H1 (cell line): ENCODE measurements around the gene ULBP3. TPM values are rescaled to one million over a fixed set of nuclear protein-coding genes. Genes with fewer than 3 reads are reported as not detected.

Experiments used
- CTCF ChIA-PET: fragments of 300-600 bp; sonication (Branson Sonifier 250); formaldehyde crosslinking; loops from one replicate; lab custom pipeline; 2021; ENCODE audit not compliant: partially characterized antibody; lab: Charles Lee
- POLR2A ChIA-PET: fragments of 300-600 bp; sonication (Branson Sonifier 250); formaldehyde crosslinking; loops from one replicate; lab custom pipeline; 2021; ENCODE audit warnings: inconsistent platforms; ENCODE audit not compliant: partially characterized antibody; lab: Charles Lee
- DNase-seq, 2 experiments: peaks; one replicate each; pipeline versions ENCODE4 v3.0.0 to v3.0.0-alpha.2; 2010 to 2022; ENCODE audit warnings: low spot score in 2 of 2, low read depth in 1 of 2, mixed read lengths in 1 of 2
- FAIRE-seq: peaks from 2 replicates; lab custom pipeline; 2011; peaks lifted over from hg19 to GRCh38; lab: Jason Lieb, UNC
- H2AFZ ChIP-seq: 2 replicates; pipeline ENCODE4 v1.8.1; 2012; ENCODE audit warnings: low read length, inconsistent platforms
- H2AK5ac ChIP-seq: 2 replicates; pipeline ENCODE4 v1.6.1; 2013; ENCODE audit warnings: low read depth, low read length
- H2BK120ac ChIP-seq: replicated peaks from 2 replicates; pipeline ENCODE3; 2013; ENCODE audit warnings: low read depth, low read length, inconsistent platforms
- H2BK12ac ChIP-seq: 2 replicates; pipeline ENCODE4 v1.6.1; 2013; ENCODE audit warnings: low read depth, low read length
- H2BK15ac ChIP-seq: 2 replicates; pipeline ENCODE4 v1.6.1; 2013; ENCODE audit warnings: low read length
- H2BK20ac ChIP-seq: 2 replicates; pipeline ENCODE4 v1.6.1; 2013; ENCODE audit warnings: low read length
- H2BK5ac ChIP-seq: 2 replicates; pipeline ENCODE4 v1.6.1; 2013; ENCODE audit warnings: low read depth, low read length
- H3K14ac ChIP-seq: 2 replicates; pipeline ENCODE4 v1.6.1; 2013; ENCODE audit warnings: inconsistent platforms; ENCODE audit not compliant: insufficient read length
- H3K18ac ChIP-seq: 2 replicates; pipeline ENCODE4 v1.6.1; 2013; ENCODE audit warnings: low read length; ENCODE audit errors: extremely low read depth
- H3K23ac ChIP-seq: 2 replicates; pipeline ENCODE4 v1.6.1; 2013; ENCODE audit warnings: inconsistent platforms; ENCODE audit not compliant: insufficient read length
- H3K23me2 ChIP-seq: 2 replicates; pipeline ENCODE4 v1.6.1; 2013; ENCODE audit warnings: low read depth, low read length
- H3K27ac ChIP-seq: 2 replicates; pipeline ENCODE4 v1.6.1; 2011; ENCODE audit warnings: low read depth, low read length, inconsistent platforms
- H3K27me3 ChIP-seq, 4 experiments: replicated peaks in 1 of 4; 1 replicate in 1 of 4; 2 replicates in 3 of 4; pipeline versions ENCODE4 v1.6.1 to v1.8.1; 2011 to 2013; ENCODE audit warnings: low read length in 3 of 4, mild to moderate bottlenecking in 3 of 4, inconsistent platforms in 2 of 4, mixed read lengths in 2 of 4, moderate library complexity in 1 of 4; ENCODE audit not compliant: control insufficient read depth in 3 of 4, insufficient read depth in 3 of 4; ENCODE audit errors: extremely low read depth in 1 of 4
- H3K36me3 ChIP-seq, 4 experiments: 2 replicates each; pipeline versions ENCODE4 v1.6.1 to v1.8.1; 2011 to 2013; ENCODE audit warnings: mild to moderate bottlenecking in 4 of 4, low read length in 3 of 4, moderate library complexity in 2 of 4, control low read depth in 1 of 4, inconsistent platforms in 1 of 4; ENCODE audit not compliant: insufficient read depth in 4 of 4, control insufficient read depth in 2 of 4
- H3K4ac ChIP-seq: replicated peaks from 2 replicates; pipeline ENCODE3; 2013; ENCODE audit warnings: low read length, low read depth, mixed read lengths, inconsistent platforms; ENCODE audit not compliant: insufficient read length
- H3K4me1 ChIP-seq, 4 experiments: replicated peaks in 1 of 4; 1 replicate in 1 of 4; 2 replicates in 3 of 4; pipeline versions ENCODE4 v1.6.1 to v1.8.1; 2011 to 2013; ENCODE audit warnings: low read length in 3 of 4, inconsistent platforms in 2 of 4, mixed read lengths in 1 of 4; ENCODE audit not compliant: insufficient read depth in 4 of 4, control insufficient read depth in 3 of 4
- H3K4me2 ChIP-seq, 2 experiments: 2 replicates each; pipeline versions ENCODE4 v1.6.1 to v1.8.1; 2011 to 2013; ENCODE audit warnings: low read depth in 2 of 2, low read length in 2 of 2, control low read depth in 1 of 2, inconsistent platforms in 1 of 2, mild to moderate bottlenecking in 1 of 2; ENCODE audit not compliant: insufficient read depth in 1 of 2
- H3K4me3 ChIP-seq, 4 experiments: fragments of 200-600, 300-600 bp in 1 of 4; sonication (generic), shearing (Covaris generic), sonication (Bioruptor Twin) in 1 of 4; 2 replicates each; pipeline versions ENCODE4 v1.5.1 to v1.8.1; 2011 to 2016; ENCODE audit warnings: low read length in 4 of 4, low read depth in 3 of 4, control low read depth in 2 of 4, inconsistent platforms in 2 of 4, mild to moderate bottlenecking in 2 of 4, mixed read lengths in 1 of 4, moderate library complexity in 1 of 4; ENCODE audit not compliant: insufficient read depth in 2 of 4; ENCODE audit errors: extremely low read depth in 1 of 4
- H3K56ac ChIP-seq: replicated peaks from 2 replicates; pipeline ENCODE3; 2013; ENCODE audit warnings: low read depth, mild to moderate bottlenecking, mixed read lengths, low read length, inconsistent platforms; ENCODE audit not compliant: insufficient read length
- H3K79me1 ChIP-seq: 2 replicates; pipeline ENCODE4 v1.6.1; 2013; ENCODE audit warnings: low read depth, low read length, control low read depth
- H3K79me2 ChIP-seq, 2 experiments: 2 replicates each; pipeline versions ENCODE4 v1.6.1 to v1.8.1; 2012 to 2013; ENCODE audit warnings: low read length in 2 of 2, mild to moderate bottlenecking in 2 of 2, inconsistent platforms in 1 of 2; ENCODE audit not compliant: insufficient read depth in 2 of 2, control insufficient read depth in 1 of 2
- H3K9ac ChIP-seq, 4 experiments: replicated peaks in 1 of 4; 1 replicate in 1 of 4; 2 replicates in 3 of 4; pipeline versions ENCODE4 v1.6.1 to v1.8.1; 2011 to 2013; ENCODE audit warnings: low read depth in 3 of 4, low read length in 3 of 4, control low read depth in 2 of 4, mild to moderate bottlenecking in 2 of 4, moderate library complexity in 2 of 4, inconsistent platforms in 1 of 4; ENCODE audit errors: extremely low read depth in 1 of 4
- H3K9me3 ChIP-seq, 2 experiments: 2 replicates each; pipeline versions ENCODE4 v1.6.1 to v1.8.1; 2012 to 2013; ENCODE audit warnings: mild to moderate bottlenecking in 2 of 2, moderate library complexity in 2 of 2, control low read depth in 1 of 2, inconsistent platforms in 1 of 2, low read depth in 1 of 2, low read length in 1 of 2, mixed read lengths in 1 of 2; ENCODE audit not compliant: insufficient read depth in 2 of 2
- H4K20me1 ChIP-seq, 2 experiments: replicated peaks in 1 of 2; 2 replicates each; pipeline versions ENCODE3 to v1.8.1; 2011 to 2013; ENCODE audit warnings: inconsistent platforms in 2 of 2, low read length in 2 of 2, mild to moderate bottlenecking in 1 of 2; ENCODE audit not compliant: insufficient read depth in 2 of 2, control insufficient read depth in 1 of 2
- H4K5ac ChIP-seq: 2 replicates; pipeline ENCODE4 v1.6.1; 2013; ENCODE audit warnings: low read length, low read depth, mixed read lengths, inconsistent platforms; ENCODE audit not compliant: insufficient read length
- H4K8ac ChIP-seq: 2 replicates; pipeline ENCODE4 v1.8.0; 2013; ENCODE audit warnings: mild to moderate bottlenecking, moderate library complexity, low read length, inconsistent platforms; ENCODE audit not compliant: insufficient read depth; ENCODE audit errors: extremely low read depth
- H4K91ac ChIP-seq: replicated peaks from 2 replicates; pipeline ENCODE3; 2013; ENCODE audit warnings: low read length, mixed read lengths, inconsistent platforms; ENCODE audit not compliant: insufficient read length
- CHD2 ChIP-seq: IDR thresholded peaks from 2 replicates; pipeline ENCODE4 v1.6.1; 2012; ENCODE audit warnings: low read length, improper control_type of control experiment
- CTCF ChIP-seq, 3 experiments: IDR thresholded peaks; 1 replicate in 2 of 3; 2 replicates in 1 of 3; pipeline versions ENCODE4 v1.5.1 to v1.6.1; 2011; ENCODE audit warnings: low read length in 3 of 3, mild to moderate bottlenecking in 3 of 3, inconsistent platforms in 2 of 3, low read depth in 1 of 3, moderate library complexity in 1 of 3; ENCODE audit not compliant: insufficient read depth in 1 of 3; ENCODE audit errors: control extremely low read depth in 1 of 3
- FOSL1 ChIP-seq: IDR thresholded peaks from 2 replicates; pipeline ENCODE4 v1.6.1; 2011; ENCODE audit warnings: mild to moderate bottlenecking, low read depth, low read length, moderate library complexity; ENCODE audit not compliant: insufficient read depth
- KDM5A ChIP-seq: fragments of 200-600 bp; IDR thresholded peaks from 2 replicates; pipeline ENCODE4 v1.7.1; 2012; ENCODE audit warnings: mild to moderate bottlenecking, low read length, inconsistent platforms, mixed read lengths
- RAD21 ChIP-seq, 2 experiments: IDR thresholded peaks in 1 of 2; conservative IDR thresholded peaks in 1 of 2; 2 replicates each; pipeline ENCODE4 v1.6.1; 2011; ENCODE audit warnings: low read depth in 2 of 2, low read length in 2 of 2, improper control_type of control experiment in 1 of 2, inconsistent platforms in 1 of 2, mild to moderate bottlenecking in 1 of 2, moderate library complexity in 1 of 2
- SIN3A ChIP-seq, 2 experiments: IDR thresholded peaks in 1 of 2; conservative IDR thresholded peaks in 1 of 2; 2 replicates each; pipeline ENCODE4 v1.6.1; 2011 to 2012; ENCODE audit warnings: low read length in 2 of 2, improper control_type of control experiment in 1 of 2, low read depth in 1 of 2, mild to moderate bottlenecking in 1 of 2
- SP4 ChIP-seq: IDR thresholded peaks from 2 replicates; pipeline ENCODE4 v1.6.1; 2012; ENCODE audit warnings: low read length, inconsistent platforms
- WGBS, 2 experiments: shearing (Covaris generic) in 1 of 2; methylation state at CpG; one replicate each; pipeline versions ENCODE4 v1.1.6 to v1.1.7; 2013 to 2015; ENCODE audit warnings: low lambda C conversion rate in 2 of 2, mixed read lengths in 2 of 2, inconsistent platforms in 1 of 2, low coverage in 1 of 2, missing lambda C conversion rate in 1 of 2; ENCODE audit not compliant: insufficient replicate concordance in 2 of 2, insufficient coverage in 1 of 2, insufficient read length in 1 of 2; ENCODE audit errors: extremely low coverage in 1 of 2, missing lambda C conversion rate in 1 of 2; 5-methylcytosine and 5-hydroxymethylcytosine counted together
- polyA plus RNA-seq, 7 experiments: library from polyadenylated mRNA; depleted of rRNA in 3 of 7; stranded (reverse) in 5 of 7; unstranded in 2 of 7; fragments of >200 nt in 5 of 7; fragments of 200-250 nt in 2 of 7; gene quantifications; 1 replicate in 5 of 7; 2 replicates in 1 of 7; 4 replicates in 1 of 7; pipeline versions ENCODE4 v1.2.1 to v1.2.3, GENCODE V29; 2011 to 2013; ENCODE audit warnings: missing spikeins in 2 of 7, mixed read lengths in 2 of 7
- total RNA-seq: library from RNA; stranded (reverse); fragmentation: NEBNext Ultra II Directional; extraction: Animal tissue kit (Norgen Biotek cat#: 25700); gene quantifications from 2 replicates; pipeline ENCODE4 v1.2.1, GENCODE V29; 2021

The ULBP3 gene
- total and polyA plus RNA-seq, 2 of the 8 experiments (the other 6 are each of a cell fraction or from before 2014, with no cell fraction given), result 1.9 to 4.2 TPM

- H4K91ac ChIP-seq, result no peak overlapping the region
- H3K4me2 ChIP-seq, result no peak overlapping the region
- H3K23me2 ChIP-seq, result no peaks in the 10 kb centered on the region
- no peak overlapping the region for H2BK20ac ChIP-seq
- H3K9ac ChIP-seq, result no peak overlapping the region
- H3K23ac ChIP-seq, result no peak overlapping the region
- H3K9me3 ChIP-seq, result no peaks in the 10 kb centered on the region; a peak in 1 of 4 replicates
- H2BK120ac ChIP-seq, result no peak overlapping the region
- H4K20me1 ChIP-seq, result peaks cover 0 to 1% of the 10 kb centered on the region in 2 experiments
- no peak overlapping the region for H4K8ac ChIP-seq
- 82% methylated on average over 8 of the region's 8 CpGs; no CpG with 5 or more reads in 1 of the 2 experiments for WGBS, 2 experiments
- H3K4ac ChIP-seq, result no peak overlapping the region
- no peak overlapping the region for H2BK5ac ChIP-seq
- POLR2A ChIA-PET, result interaction anchor here (0.6 kb wide), 1 partner anchor 873 kb away, joined by 3 read pairs; no protein-coding TSS in a partner anchor
- H2BK15ac ChIP-seq, result no peak overlapping the region
- no peak overlapping the region for H2BK12ac ChIP-seq
- H3K14ac ChIP-seq, result no peak overlapping the region
- H3K79me2 ChIP-seq, result no peaks in the 10 kb centered on the region
- CTCF ChIA-PET, result interaction anchor here (0.5 to 7.6 kb wide), 11 partner anchors 9 to 320 kb away, joined by 3 to 52 read pairs (median 4); no protein-coding TSS in a partner anchor
- no peak overlapping the region for H4K5ac ChIP-seq
- H3K27ac ChIP-seq, result no peak overlapping the region
- FAIRE-seq (no peak), DNase-seq (no peak)
- H3K27me3 ChIP-seq, result no peaks in the 10 kb centered on the region
- H3K4me3 ChIP-seq, result no peak overlapping the region
- no peaks in the 10 kb centered on the region for H3K36me3 ChIP-seq
- no peak overlapping the region for H3K56ac ChIP-seq
- H3K4me1 ChIP-seq, result peaks cover 0 to 3% (median 1%) of the 10 kb centered on the region in 4 experiments; a peak in 2 of 7 replicates
- no peak overlapping the region for H2AFZ ChIP-seq
- H2AK5ac ChIP-seq, result no peak overlapping the region
- no peak overlapping the region for H3K18ac ChIP-seq
- H3K79me1 ChIP-seq, result no peaks in the 10 kb centered on the region
- TF ChIP-seq FOSL1, result no peak
- TF ChIP-seq KDM5A, result no peak
- TF ChIP-seq CHD2, result no peak
- no peak for TF ChIP-seq SIN3A (conservative IDR thresholded peaks at IDR 0.05 in 1 of 2, IDR thresholded peaks at IDR 0.05 in 1 of 2; ENCODE audit: low read depth in 1 of 2, low read length in 2 of 2)
- no peak for TF ChIP-seq SP4
- peak; percentile 7 to 17; a peak in 1 of 4 replicates for TF ChIP-seq RAD21 (IDR thresholded peaks at IDR 0.05 in 1 of 2, conservative IDR thresholded peaks at IDR 0.05 in 1 of 2; ENCODE audit: low read depth in 2 of 2, low read length in 2 of 2)
- TF ChIP-seq CTCF (IDR thresholded peaks at IDR 0.05; ENCODE audit: control extremely low read depth in 1 of 3, insufficient read depth in 1 of 3, low read depth in 1 of 3, low read length in 3 of 3), result peak in 2 of 3 experiments; percentile 15 to 23; a peak in 2 of 4 replicates
Observed at GRCh38 chr6:150076196-150076893, 7.4 kb upstream of the ULBP3 start.
